ENCODE measurements around the gene SAE1.

The SAE1 gene

DNA sequence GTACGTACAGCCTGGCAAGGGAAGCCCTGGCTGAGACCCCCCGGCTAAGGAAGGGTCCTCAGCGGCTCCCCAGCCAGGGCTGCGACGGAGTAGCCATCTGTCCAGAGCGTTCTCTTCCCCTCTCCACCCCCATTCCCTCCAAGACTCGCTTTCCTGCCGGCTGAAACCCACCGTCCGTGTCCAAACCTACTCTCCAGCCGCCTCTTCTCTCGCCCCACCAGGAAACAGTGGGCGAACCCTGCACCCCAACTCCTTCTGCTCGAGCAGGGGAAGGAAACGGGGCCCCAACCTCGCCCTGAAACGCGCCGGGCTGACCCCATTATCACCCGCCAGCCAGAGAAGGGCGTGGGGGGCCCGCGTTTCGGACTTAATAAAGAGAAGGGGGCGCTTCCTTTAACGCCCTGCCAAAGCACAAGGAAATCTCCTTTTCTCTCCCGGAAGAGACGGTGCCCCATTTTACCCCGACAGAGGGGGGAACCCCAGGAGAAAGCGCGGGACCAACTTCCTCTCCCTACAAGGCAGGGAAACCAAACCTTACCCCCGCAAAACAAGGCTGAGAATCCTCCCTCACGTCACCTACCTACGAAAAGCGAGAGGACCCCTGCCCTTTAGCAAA is 19.5 kb upstream of the SAE1 start:
- Histone ChIP-seq H3K79me2 (ENCODE audit: insufficient read depth, low read length) (peaks cover 60% of the 10 kb centered on the region), H3K9me3 (ENCODE audit: insufficient read depth, low read length, severe bottlenecking) (no peaks in the 10 kb centered on the region), H3K9ac (ENCODE audit: low read depth, low read length) (peak overlapping the region; percentile 100), H3K36me3 (ENCODE audit: insufficient read depth, low read length) (peaks cover 32% of the 10 kb centered on the region), H3K4me1 (ENCODE audit: insufficient read depth, low read length) (peaks cover 49% of the 10 kb centered on the region), H3K27ac (ENCODE audit: low read length) (peak overlapping the region; percentile 96), H3K4me3 (ENCODE audit: low read depth in 1 of 2, low read length in 2 of 2) (peak overlapping the region; percentile 66 to 87), H3K4me2 (ENCODE audit: insufficient read depth, low read length) (peak overlapping the region; percentile 77), H3K27me3 (ENCODE audit: insufficient read depth, low read length, poor library complexity) (no peaks in the 10 kb centered on the region), H4K20me1 (ENCODE audit: insufficient read depth, low read length) (peaks cover 11% of the 10 kb centered on the region; the same call in 1 of the 2 replicates), H2AFZ (ENCODE audit: low read depth, low read length) (peak overlapping the region; percentile 63)
- DNase-seq (peak; percentile 56), ATAC-seq (ENCODE audit: insufficient read depth, low read depth) (no peak)
- TF ChIP-seq, protein P1, sequence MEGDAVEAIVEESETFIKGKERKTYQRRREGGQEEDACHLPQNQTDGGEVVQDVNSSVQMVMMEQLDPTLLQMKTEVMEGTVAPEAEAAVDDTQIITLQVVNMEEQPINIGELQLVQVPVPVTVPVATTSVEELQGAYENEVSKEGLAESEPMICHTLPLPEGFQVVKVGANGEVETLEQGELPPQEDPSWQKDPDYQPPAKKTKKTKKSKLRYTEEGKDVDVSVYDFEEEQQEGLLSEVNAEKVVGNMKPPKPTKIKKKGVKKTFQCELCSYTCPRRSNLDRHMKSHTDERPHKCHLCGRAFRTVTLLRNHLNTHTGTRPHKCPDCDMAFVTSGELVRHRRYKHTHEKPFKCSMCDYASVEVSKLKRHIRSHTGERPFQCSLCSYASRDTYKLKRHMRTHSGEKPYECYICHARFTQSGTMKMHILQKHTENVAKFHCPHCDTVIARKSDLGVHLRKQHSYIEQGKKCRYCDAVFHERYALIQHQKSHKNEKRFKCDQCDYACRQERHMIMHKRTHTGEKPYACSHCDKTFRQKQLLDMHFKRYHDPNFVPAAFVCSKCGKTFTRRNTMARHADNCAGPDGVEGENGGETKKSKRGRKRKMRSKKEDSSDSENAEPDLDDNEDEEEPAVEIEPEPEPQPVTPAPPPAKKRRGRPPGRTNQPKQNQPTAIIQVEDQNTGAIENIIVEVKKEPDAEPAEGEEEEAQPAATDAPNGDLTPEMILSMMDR (IDR thresholded peaks at IDR 0.05; ENCODE audit: borderline replicate concordance, extremely low read depth, low read length, poor library complexity, severe bottlenecking), result no peak
- no peak for TF ChIP-seq EZH2 (IDR thresholded peaks at IDR 0.05; ENCODE audit: borderline replicate concordance, low read depth, low read length, severe bottlenecking)

DNA sequence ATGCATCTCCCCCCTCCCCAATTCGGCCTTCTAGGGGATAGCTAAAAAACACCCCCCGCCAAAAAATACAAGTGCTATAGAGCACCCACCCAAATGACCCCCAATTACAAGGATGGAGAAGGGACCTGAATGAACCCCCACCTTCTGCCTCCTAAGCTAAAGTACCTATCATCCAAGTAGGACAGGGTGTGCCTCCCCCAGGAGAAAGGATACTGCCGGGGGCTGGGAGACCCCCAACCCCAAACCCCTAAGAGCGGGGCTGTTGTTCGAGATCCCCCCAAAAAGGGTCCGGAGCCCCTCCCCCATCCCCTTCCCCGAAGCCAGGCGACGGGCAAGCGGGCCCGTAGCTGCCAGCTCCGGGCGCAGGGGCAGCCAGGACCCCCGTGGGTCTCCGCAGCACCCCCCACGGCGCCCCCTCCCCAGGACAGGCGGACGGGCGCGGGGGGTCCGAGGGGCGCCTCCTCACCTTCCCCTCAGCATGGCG is 18.9 kb upstream of the SAE1 start:
- Histone ChIP-seq H2AFZ (ENCODE audit: low read depth, low read length) (peak overlapping the region; percentile 63), H3K27me3 (ENCODE audit: insufficient read depth, low read length, poor library complexity) (no peaks in the 10 kb centered on the region), H3K4me1 (ENCODE audit: insufficient read depth, low read length) (peaks cover 42% of the 10 kb centered on the region), H3K4me2 (ENCODE audit: insufficient read depth, low read length) (peak overlapping the region; percentile 77), H3K27ac (ENCODE audit: low read length) (peak overlapping the region; percentile 96), H4K20me1 (ENCODE audit: insufficient read depth, low read length) (peaks cover 6% of the 10 kb centered on the region; the same call in 1 of the 2 replicates), H3K36me3 (ENCODE audit: insufficient read depth, low read length) (peaks cover 26% of the 10 kb centered on the region), H3K4me3 (ENCODE audit: low read depth in 1 of 2, low read length in 2 of 2) (peak overlapping the region; percentile 66 to 87), H3K9ac (ENCODE audit: low read depth, low read length) (peak overlapping the region; percentile 100), H3K9me3 (ENCODE audit: insufficient read depth, low read length, severe bottlenecking) (no peaks in the 10 kb centered on the region), H3K79me2 (ENCODE audit: insufficient read depth, low read length) (peaks cover 53% of the 10 kb centered on the region)
- ATAC-seq (ENCODE audit: insufficient read depth, low read depth) (no peak), DNase-seq (no peak)
- TF ChIP-seq EZH2 (IDR thresholded peaks at IDR 0.05; ENCODE audit: borderline replicate concordance, low read depth, low read length, severe bottlenecking), result no peak
- TF ChIP-seq, protein P1 (IDR thresholded peaks at IDR 0.05; ENCODE audit: borderline replicate concordance, extremely low read depth, low read length, poor library complexity, severe bottlenecking), result no peak

DNA sequence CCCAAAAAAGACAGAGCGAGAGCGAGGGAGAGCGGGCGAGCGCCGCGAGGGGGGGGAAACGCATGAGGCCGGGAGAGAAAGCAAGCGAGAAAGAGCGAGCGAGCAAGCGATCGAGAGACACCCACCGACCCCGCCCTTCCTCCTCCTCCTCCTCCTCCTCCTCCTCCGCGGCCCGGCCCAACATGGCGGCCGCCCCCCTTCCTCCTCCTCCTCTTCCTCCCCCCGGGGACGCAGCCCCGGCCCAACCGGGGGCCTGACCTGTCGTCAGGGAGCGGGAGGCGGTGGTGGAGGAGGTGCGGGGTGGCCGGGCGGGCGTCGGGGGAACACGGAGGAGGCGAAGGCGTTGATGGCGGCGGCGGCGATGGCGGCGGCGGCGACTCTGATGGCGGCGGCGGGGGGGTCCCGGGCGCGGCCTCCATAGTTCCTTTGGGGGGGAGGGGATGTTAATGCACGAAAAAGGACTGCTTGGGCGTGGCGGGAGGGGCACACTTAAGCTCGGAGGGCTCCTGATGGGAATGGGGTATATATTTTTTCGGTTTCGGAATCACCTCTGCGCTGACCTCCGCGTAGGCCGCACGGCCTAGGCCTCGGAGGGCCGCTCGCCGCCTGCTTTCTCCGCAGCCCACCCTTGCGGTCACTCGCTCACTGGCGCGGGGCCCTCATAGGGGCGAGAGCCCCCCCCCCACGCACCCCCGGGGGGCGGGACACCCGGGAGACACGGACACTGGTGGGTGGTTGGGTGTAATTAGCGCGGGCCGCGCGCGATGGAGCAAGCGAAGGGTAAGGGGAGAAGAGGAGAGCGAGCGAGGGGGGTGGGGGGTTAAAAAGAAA is 18.3 kb upstream of the SAE1 start:
- Histone ChIP-seq H3K36me3 (ENCODE audit: insufficient read depth, low read length) (peaks cover 26% of the 10 kb centered on the region), H2AFZ (ENCODE audit: low read depth, low read length) (peak overlapping the region; percentile 63), H3K4me3 (ENCODE audit: low read depth in 1 of 2, low read length in 2 of 2) (peak overlapping the region; percentile 66 to 87), H3K4me2 (ENCODE audit: insufficient read depth, low read length) (peak overlapping the region; percentile 77), H4K20me1 (ENCODE audit: insufficient read depth, low read length) (peaks cover 5% of the 10 kb centered on the region; the same call in 1 of the 2 replicates), H3K4me1 (ENCODE audit: insufficient read depth, low read length) (peaks cover 42% of the 10 kb centered on the region), H3K9ac (ENCODE audit: low read depth, low read length) (peak overlapping the region; percentile 100), H3K79me2 (ENCODE audit: insufficient read depth, low read length) (peaks cover 47% of the 10 kb centered on the region), H3K27me3 (ENCODE audit: insufficient read depth, low read length, poor library complexity) (no peaks in the 10 kb centered on the region), H3K9me3 (ENCODE audit: insufficient read depth, low read length, severe bottlenecking) (no peaks in the 10 kb centered on the region), H3K27ac (ENCODE audit: low read length) (peak overlapping the region; percentile 96)
- TF ChIP-seq, protein P1 (IDR thresholded peaks at IDR 0.05; ENCODE audit: borderline replicate concordance, extremely low read depth, low read length, poor library complexity, severe bottlenecking), result no peak
- TF ChIP-seq EZH2 (IDR thresholded peaks at IDR 0.05; ENCODE audit: borderline replicate concordance, low read depth, low read length, severe bottlenecking), result no peak
- DNase-seq (peak; percentile 94), ATAC-seq (ENCODE audit: insufficient read depth, low read depth) (peak; percentile 43)

Data from DND-41 (cell line).